Nephron progenitor cell (in vitro differentiated cells): ENCODE data around the gene MEGF9.

Experiments
- DNase-seq: peaks from one replicate; pipeline ENCODE4 v3.0.0; 2021
- H3K27ac Mint-ChIP-seq: 2 replicates; pipeline ENCODE4 v1.8.0; 2021; ENCODE audit warnings: mild to moderate bottlenecking, moderate library complexity, mixed read lengths
- H3K27me3 Mint-ChIP-seq: 2 replicates; pipeline ENCODE4 v1.8.0; 2021; ENCODE audit warnings: mild to moderate bottlenecking, low read depth, mixed read lengths; ENCODE audit not compliant: poor library complexity
- H3K36me3 Mint-ChIP-seq: 2 replicates; pipeline ENCODE4 v1.8.0; 2021; ENCODE audit warnings: low read depth, mixed read lengths
- H3K4me1 Mint-ChIP-seq: 2 replicates; pipeline ENCODE4 v1.8.0; 2021; ENCODE audit warnings: mixed read lengths
- H3K4me3 Mint-ChIP-seq: 2 replicates; pipeline ENCODE4 v1.8.0; 2021; ENCODE audit warnings: mild to moderate bottlenecking, moderate library complexity, mixed read lengths
- H3K9me3 Mint-ChIP-seq: 2 replicates; pipeline ENCODE4 v1.8.0; 2021; ENCODE audit warnings: mild to moderate bottlenecking, moderate library complexity, mixed read lengths
- CTCF ChIP-seq: fragments of 200-600 bp; sonication (generic); IDR thresholded peaks from 2 replicates; pipeline ENCODE4 v1.5.0; 2021; ENCODE audit warnings: antibody characterized with exemption

The MEGF9 gene

GRCh38 chr9:120713257-120714087 lies 798 bp downstream of the MEGF9 start:
- no peak for DNase-seq
- H3K4me1 Mint-ChIP-seq = peaks cover 57% of the 10 kb centered on the region
- H3K27ac Mint-ChIP-seq = no peak overlapping the region
- peak overlapping the region; percentile 88 for H3K4me3 Mint-ChIP-seq
- no peaks in the 10 kb centered on the region for H3K36me3 Mint-ChIP-seq
- H3K9me3 Mint-ChIP-seq = no peaks in the 10 kb centered on the region
- TF ChIP-seq CTCF = no peak
- H3K27me3 Mint-ChIP-seq = peaks cover 30% of the 10 kb centered on the region

GRCh38 chr9:120712539-120713031 lies 1.7 kb downstream of the MEGF9 start:
- no peak for TF ChIP-seq CTCF
- H3K36me3 Mint-ChIP-seq = no peaks in the 10 kb centered on the region
- H3K27ac Mint-ChIP-seq = no peak overlapping the region
- peaks cover 57% of the 10 kb centered on the region for H3K4me1 Mint-ChIP-seq
- DNase-seq = no peak
- no peaks in the 10 kb centered on the region for H3K9me3 Mint-ChIP-seq
- H3K4me3 Mint-ChIP-seq = peak overlapping the region; percentile 88
- H3K27me3 Mint-ChIP-seq = peaks cover 30% of the 10 kb centered on the region

- H3K36me3 Mint-ChIP-seq = no peaks in the 10 kb centered on the region
- peaks cover 30% of the 10 kb centered on the region for H3K27me3 Mint-ChIP-seq
- DNase-seq = no peak
- TF ChIP-seq CTCF = no peak
- peaks cover 57% of the 10 kb centered on the region for H3K4me1 Mint-ChIP-seq
- H3K9me3 Mint-ChIP-seq = no peaks in the 10 kb centered on the region
- H3K27ac Mint-ChIP-seq = no peak overlapping the region
- H3K4me3 Mint-ChIP-seq = peak overlapping the region; percentile 88
These were observed 2.3 kb downstream of the MEGF9 start for GRCh38 chr9:120711841-120712538.

GRCh38 chr9:120711354-120711753 lies 2.9 kb downstream of the MEGF9 start:
- H3K27me3 Mint-ChIP-seq = peaks cover 34% of the 10 kb centered on the region
- TF ChIP-seq CTCF = no peak
- H3K4me1 Mint-ChIP-seq = peaks cover 54% of the 10 kb centered on the region
- no peak overlapping the region for H3K4me3 Mint-ChIP-seq
- no peaks in the 10 kb centered on the region for H3K9me3 Mint-ChIP-seq
- H3K36me3 Mint-ChIP-seq = no peaks in the 10 kb centered on the region
- no peak overlapping the region for H3K27ac Mint-ChIP-seq
- DNase-seq = no peak

GRCh38 chr9:120710110-120710981 lies 3.9 kb downstream of the MEGF9 start:
- no peak for TF ChIP-seq CTCF
- no peak overlapping the region for H3K27ac Mint-ChIP-seq
- H3K27me3 Mint-ChIP-seq = peaks cover 35% of the 10 kb centered on the region
- DNase-seq = no peak
- no peaks in the 10 kb centered on the region for H3K36me3 Mint-ChIP-seq
- H3K4me3 Mint-ChIP-seq = no peak overlapping the region
- no peaks in the 10 kb centered on the region for H3K9me3 Mint-ChIP-seq
- peaks cover 44% of the 10 kb centered on the region for H3K4me1 Mint-ChIP-seq
